Caco-2 (cell line): ENCODE data around the gene MYL7. TPM values are rescaled to one million over a fixed set of nuclear protein-coding genes. Genes with fewer than 3 reads are reported as not detected.

Experiments used
- BruUV-seq: library from RNA; stranded (reverse); fragments of 400-500 nt; replicated peaks from 2 replicates; lab custom pipeline; 2021; lab: Mats Ljungman, UMichigan
- CTCF ChIA-PET: fragments of 300-600 bp; sonication (Branson Sonifier 250); formaldehyde crosslinking; loops from one replicate; lab custom pipeline; 2022; ENCODE audit warnings: antibody characterized with exemption; lab: Charles Lee
- POLR2A ChIA-PET: fragments of 300-600 bp; sonication (Branson Sonifier 250); formaldehyde crosslinking; loops from one replicate; lab custom pipeline; 2022; ENCODE audit warnings: antibody characterized with exemption; lab: Charles Lee
- DNase-seq, 2 experiments: peaks; one replicate each; pipeline versions ENCODE4 v3.0.0 to v3.0.0-alpha.2; 2020 to 2022
- H3K27me3 ChIP-seq: replicated peaks from 2 replicates; pipeline ENCODE4 v1.6.0; 2011; ENCODE audit warnings: low read length; ENCODE audit not compliant: control insufficient read depth, insufficient read depth
- H3K36me3 ChIP-seq: 2 replicates; pipeline ENCODE4 v1.5.1; 2011; ENCODE audit warnings: low read length; ENCODE audit not compliant: control insufficient read depth, insufficient read depth
- H3K4me1 ChIP-seq: fragments of 250-450 bp; sonication (Bioruptor Pico); 2 replicates; pipeline ENCODE4 v1.5.1; 2020; ENCODE audit warnings: mild to moderate bottlenecking
- H3K4me3 ChIP-seq: 2 replicates; pipeline ENCODE4 v1.5.1; 2011; ENCODE audit warnings: low read depth, mild to moderate bottlenecking, control low read depth, low read length
- H3K9me3 ChIP-seq: fragments of 250-450 bp; sonication (Bioruptor Pico); 2 replicates; pipeline ENCODE4 v1.5.1; 2020; ENCODE audit warnings: mild to moderate bottlenecking, moderate library complexity
- H3K27ac Mint-ChIP-seq: one replicate; pipeline ENCODE4 v1.8.0; 2022; ENCODE audit warnings: mixed read lengths; ENCODE audit not compliant: unreplicated experiment
- H3K27me3 Mint-ChIP-seq: one replicate; pipeline ENCODE4 v1.8.0; 2022; ENCODE audit warnings: mixed read lengths; ENCODE audit not compliant: insufficient read depth, unreplicated experiment
- H3K36me3 Mint-ChIP-seq: one replicate; pipeline ENCODE4 v1.8.0; 2022; ENCODE audit warnings: mild to moderate bottlenecking, mixed read lengths; ENCODE audit not compliant: insufficient read depth, unreplicated experiment
- H3K4me1 Mint-ChIP-seq: one replicate; pipeline ENCODE4 v1.8.0; 2022; ENCODE audit warnings: low read depth, mixed read lengths; ENCODE audit not compliant: unreplicated experiment
- H3K4me3 Mint-ChIP-seq: one replicate; pipeline ENCODE4 v1.8.0; 2022; ENCODE audit warnings: mild to moderate bottlenecking, moderate library complexity, mixed read lengths; ENCODE audit not compliant: unreplicated experiment
- H3K9me3 Mint-ChIP-seq: one replicate; pipeline ENCODE4 v1.8.0; 2022; ENCODE audit warnings: mixed read lengths; ENCODE audit not compliant: unreplicated experiment
- CTCF ChIP-seq, 2 experiments: fragments of 200-600 bp in 1 of 2; IDR thresholded peaks; 1 replicate in 1 of 2; 2 replicates in 1 of 2; pipeline versions ENCODE4 v1.5.1 to v1.8.0; 2011 to 2022; ENCODE audit warnings: antibody characterized with exemption in 1 of 2, control low read depth in 1 of 2, inconsistent platforms in 1 of 2, low read depth in 1 of 2, low read length in 1 of 2, mild to moderate bottlenecking in 1 of 2, moderate library complexity in 1 of 2; ENCODE audit not compliant: insufficient read depth in 1 of 2, severe bottlenecking in 1 of 2, unreplicated experiment in 1 of 2
- intact Hi-C: fragments of 100-400 bp; cut with micrococcal nuclease; formaldehyde crosslinking; loops from one replicate; pipeline ENCODE4 v1.10.0; 2022; ENCODE audit not compliant: unreplicated experiment
- total RNA-seq: library from RNA; stranded (reverse); gene quantifications from 2 replicates; pipeline ENCODE4 v1.2.3, GENCODE V29; 2022

The MYL7 gene
- total RNA-seq, 1 experiment from 2014 or later: 16.2 TPM

- Histone ChIP-seq H3K4me1 (no peaks in the 10 kb centered on the region), H3K36me3 (no peaks in the 10 kb centered on the region; the same call in 1 of the 2 replicates), H3K27me3 (no peaks in the 10 kb centered on the region; the same call in 1 of the 2 replicates), H3K4me3 (no peak overlapping the region), H3K9me3 (no peaks in the 10 kb centered on the region)
- H3K4me1 Mint-ChIP-seq: no peaks in the 10 kb centered on the region
- no peaks in the 10 kb centered on the region for H3K9me3 Mint-ChIP-seq
- intact Hi-C loops: no loop called here
- BruUV-seq: no TSS peak
- H3K36me3 Mint-ChIP-seq: peaks cover 14% of the 10 kb centered on the region
- TF ChIP-seq CTCF (IDR thresholded peaks at IDR 0.05; ENCODE audit: insufficient read depth in 1 of 2, low read depth in 1 of 2, low read length in 1 of 2, severe bottlenecking in 1 of 2, unreplicated experiment in 1 of 2): no peak
- H3K4me3 Mint-ChIP-seq: no peak overlapping the region
- H3K27me3 Mint-ChIP-seq: no peaks in the 10 kb centered on the region
- H3K27ac Mint-ChIP-seq: no peak overlapping the region
- ChIA-PET POLR2A (no interaction called here), CTCF (no interaction called here)
- DNase-seq: no peak
These were observed 33.8 kb downstream of the MYL7 start for GRCh38 chr7:44107116-44107960.

DNA sequence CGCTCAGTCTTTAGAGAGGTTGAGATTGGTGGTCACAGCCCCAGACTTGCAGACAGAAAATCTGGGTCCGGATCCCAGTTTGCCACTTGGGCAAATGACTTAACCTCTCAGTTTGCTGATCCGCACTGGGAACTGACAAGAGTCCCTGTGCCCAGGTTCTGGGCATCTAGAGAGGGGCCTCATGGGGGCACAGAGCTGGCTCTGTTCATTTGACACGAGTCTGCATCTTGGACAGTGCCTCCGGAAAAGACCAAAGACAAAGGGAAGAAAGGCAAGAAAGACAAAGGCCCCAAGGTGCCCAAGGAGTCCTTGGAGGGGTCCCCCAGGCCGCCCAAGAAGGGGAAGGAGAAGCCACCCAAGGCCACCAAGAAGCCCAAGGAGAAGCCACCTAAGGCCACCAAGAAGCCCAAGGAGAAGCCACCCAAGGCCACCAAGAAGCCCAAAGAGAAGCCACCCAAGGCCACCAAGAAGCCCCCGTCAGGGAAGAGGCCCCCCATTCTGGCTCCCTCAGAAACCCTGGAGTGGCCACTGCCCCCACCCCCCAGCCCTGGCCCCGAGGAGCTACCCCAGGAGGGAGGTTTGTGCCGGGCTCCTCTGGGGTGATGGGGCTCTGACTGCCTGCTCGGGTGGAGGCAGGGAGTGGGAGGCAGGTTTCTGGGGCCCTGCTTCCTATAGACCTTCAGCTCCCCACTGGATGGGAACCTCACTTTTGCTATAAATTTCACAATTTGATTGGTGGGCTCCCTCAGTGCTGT is 34.6 kb downstream of the MYL7 start:
- H3K4me1 ChIP-seq: no peaks in the 10 kb centered on the region
- CTCF ChIA-PET: no interaction called here
- Mint-ChIP-seq H3K36me3 (peaks cover 6% of the 10 kb centered on the region), H3K27me3 (no peaks in the 10 kb centered on the region), H3K4me1 (no peaks in the 10 kb centered on the region), H3K9me3 (no peaks in the 10 kb centered on the region), H3K4me3 (no peak overlapping the region), H3K27ac (no peak overlapping the region)
- no TSS peak for BruUV-seq
- H3K9me3 ChIP-seq: no peaks in the 10 kb centered on the region
- POLR2A ChIA-PET: no interaction called here
- intact Hi-C loops: no loop called here
- no peaks in the 10 kb centered on the region; the same call in 1 of the 2 replicates for H3K27me3 ChIP-seq
- H3K4me3 ChIP-seq: no peak overlapping the region
- no peaks in the 10 kb centered on the region; the same call in 1 of the 2 replicates for H3K36me3 ChIP-seq
- DNase-seq: no peak
- no peak for TF ChIP-seq CTCF (IDR thresholded peaks at IDR 0.05; ENCODE audit: insufficient read depth in 1 of 2, low read depth in 1 of 2, low read length in 1 of 2, severe bottlenecking in 1 of 2, unreplicated experiment in 1 of 2)

DNA sequence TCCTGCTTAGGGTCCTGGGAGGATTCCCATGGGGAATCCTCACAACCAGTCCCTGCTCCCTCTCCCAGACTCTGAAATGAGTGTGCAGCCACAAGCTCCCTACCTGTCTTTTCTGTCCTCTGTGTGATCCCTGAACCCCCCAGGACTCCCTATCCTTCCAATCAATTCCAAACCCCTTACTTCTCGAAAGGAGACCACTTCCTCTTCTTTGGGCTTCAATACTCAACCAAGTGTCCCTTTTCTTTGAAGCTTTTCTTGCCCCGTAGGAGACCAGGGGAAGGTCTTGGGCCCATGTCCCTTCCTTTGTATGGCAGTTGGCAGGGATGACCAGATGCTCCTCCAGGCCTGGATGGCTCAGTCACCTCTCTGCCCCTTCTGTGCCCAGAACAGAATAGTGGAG is 35.3 kb downstream of the MYL7 start:
- Histone ChIP-seq H3K36me3 (no peaks in the 10 kb centered on the region; the same call in 1 of the 2 replicates), H3K4me1 (no peaks in the 10 kb centered on the region; the same call in 1 of the 2 replicates), H3K4me3 (no peak overlapping the region), H3K9me3 (no peaks in the 10 kb centered on the region), H3K27me3 (no peaks in the 10 kb centered on the region; the same call in 1 of the 2 replicates)
- Mint-ChIP-seq H3K27ac (no peak overlapping the region), H3K4me1 (no peaks in the 10 kb centered on the region), H3K36me3 (peaks cover 6% of the 10 kb centered on the region), H3K27me3 (no peaks in the 10 kb centered on the region), H3K4me3 (no peak overlapping the region), H3K9me3 (no peaks in the 10 kb centered on the region)
- no TSS peak for BruUV-seq
- POLR2A ChIA-PET: no interaction called here
- TF ChIP-seq CTCF (IDR thresholded peaks at IDR 0.05; ENCODE audit: insufficient read depth in 1 of 2, low read depth in 1 of 2, low read length in 1 of 2, severe bottlenecking in 1 of 2, unreplicated experiment in 1 of 2): no peak
- CTCF ChIA-PET: no interaction called here
- no peak for DNase-seq
- intact Hi-C loops: no loop called here
